ENCODE data around the gene ZNF697. TPM values are rescaled to one million over a fixed set of nuclear protein-coding genes. Genes with fewer than 3 reads are reported as not detected.

The ZNF697 gene
- total and polyA plus RNA-seq, 9 of the 15 experiments (the other 6 are each of a cell fraction or from before 2014, with no cell fraction given) = 2.1 to 13.6 (median 8.3) TPM

- no TSS peak for BruUV-seq (replicated peaks)
- H3K79me2 ChIP-seq (ENCODE audit: control insufficient read depth, insufficient read depth, low read length) = no peaks in the 10 kb centered on the region
- no peaks in the 10 kb centered on the region for H3K4me1 ChIP-seq (replicated peaks in 1 of 2; ENCODE audit: control insufficient read depth in 2 of 2, insufficient read depth in 2 of 2, low read length in 2 of 2)
- in situ Hi-C loops (cut with MboI) = no loop called here
- peaks cover 1% of the 10 kb centered on the region; the same call in 1 of the 2 replicates for H3K9me3 ChIP-seq (replicated peaks; ENCODE audit: control insufficient read depth, insufficient read depth, low read depth, low read length)
- intact Hi-C loops (cut with micrococcal nuclease) = loop anchor here (10.0 kb wide), 1 partner anchor 129 kb away; no protein-coding TSS in a partner anchor
- DNase-seq (ENCODE audit: extremely low read depth in 1 of 4, low spot score in 3 of 4) (no peak), ATAC-seq (no peak), FAIRE-seq (no peak)
- H3K36me3 ChIP-seq (ENCODE audit: control insufficient read depth, insufficient read depth, low read length) = no peaks in the 10 kb centered on the region
- H3K9ac ChIP-seq (ENCODE audit: insufficient read depth in 1 of 2, low read depth in 2 of 2, low read length in 2 of 2) = no peak overlapping the region
- no peak overlapping the region for H2AFZ ChIP-seq (ENCODE audit: low read depth, low read length)
- H3K27me3 ChIP-seq (ENCODE audit: control insufficient read depth in 2 of 2, insufficient read depth in 2 of 2, low read length in 2 of 2) = peaks cover 5 to 16% of the 10 kb centered on the region in 2 experiments; a peak in 3 of 5 replicates
- CTCF ChIA-PET (ENCODE audit: low intra/inter-chr PET ratio) = no interaction called here
- TF ChIP-seq CTCF (IDR thresholded peaks at IDR 0.05 in 2 of 3, conservative IDR thresholded peaks at IDR 0.05 in 1 of 3; ENCODE audit: insufficient read depth in 2 of 3, low read depth in 1 of 3, low read length in 3 of 3) (no peak), ARNT (IDR thresholded peaks at IDR 0.05) (no peak), RBM22 (IDR thresholded peaks at IDR 0.05; ENCODE audit: low read depth, low read length, poor library complexity, severe bottlenecking) (no peak), ZBTB7A (IDR thresholded peaks at IDR 0.05; ENCODE audit: borderline replicate concordance, control insufficient read depth, low read depth, low read length) (no peak), HMG20A (CRISPR knock-in tag; conservative IDR thresholded peaks at IDR 0.05) (no peak), SRF (CRISPR knock-in tag; IDR thresholded peaks at IDR 0.05) (no peak), HNRNPK (IDR thresholded peaks at IDR 0.05; ENCODE audit: low read depth, low read length, poor library complexity, severe bottlenecking) (no peak), HDAC8 (tag; IDR thresholded peaks at IDR 0.05) (no peak), ADNP (tag; IDR thresholded peaks at IDR 0.05) (no peak), BHLHE40 (IDR thresholded peaks at IDR 0.05; ENCODE audit: low read length) (no peak), ZNF398 (CRISPR knock-in tag; IDR thresholded peaks at IDR 0.05) (no peak)
- TF ChIP-seq, protein P1, sequence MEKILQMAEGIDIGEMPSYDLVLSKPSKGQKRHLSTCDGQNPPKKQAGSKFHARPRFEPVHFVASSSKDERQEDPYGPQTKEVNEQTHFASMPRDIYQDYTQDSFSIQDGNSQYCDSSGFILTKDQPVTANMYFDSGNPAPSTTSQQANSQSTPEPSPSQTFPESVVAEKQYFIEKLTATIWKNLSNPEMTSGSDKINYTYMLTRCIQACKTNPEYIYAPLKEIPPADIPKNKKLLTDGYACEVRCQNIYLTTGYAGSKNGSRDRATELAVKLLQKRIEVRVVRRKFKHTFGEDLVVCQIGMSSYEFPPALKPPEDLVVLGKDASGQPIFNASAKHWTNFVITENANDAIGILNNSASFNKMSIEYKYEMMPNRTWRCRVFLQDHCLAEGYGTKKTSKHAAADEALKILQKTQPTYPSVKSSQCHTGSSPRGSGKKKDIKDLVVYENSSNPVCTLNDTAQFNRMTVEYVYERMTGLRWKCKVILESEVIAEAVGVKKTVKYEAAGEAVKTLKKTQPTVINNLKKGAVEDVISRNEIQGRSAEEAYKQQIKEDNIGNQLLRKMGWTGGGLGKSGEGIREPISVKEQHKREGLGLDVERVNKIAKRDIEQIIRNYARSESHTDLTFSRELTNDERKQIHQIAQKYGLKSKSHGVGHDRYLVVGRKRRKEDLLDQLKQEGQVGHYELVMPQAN (IDR thresholded peaks at IDR 0.05; ENCODE audit: borderline replicate concordance) = no peak
- WGBS (ENCODE audit: insufficient coverage, low coverage, missing lambda C conversion rate) = 0% methylated on average over 6 of the region's 6 CpGs
- H4K20me1 ChIP-seq (replicated peaks; ENCODE audit: control insufficient read depth, insufficient read depth, low read length) = no peaks in the 10 kb centered on the region
- no peak overlapping the region for H3K27ac ChIP-seq (ENCODE audit: extremely low read depth, low read depth, low read length)
- H3K9me1 ChIP-seq (ENCODE audit: control insufficient read depth, insufficient read depth, low read length) = no peaks in the 10 kb centered on the region
- POLR2A ChIA-PET = no interaction called here
- H3K4me3 ChIP-seq = no peak overlapping the region
- no peak overlapping the region for H3K4me2 ChIP-seq (ENCODE audit: insufficient read depth, low read length)
Observed at GRCh38 chr1:119603695-119604094, 44.4 kb downstream of the ZNF697 start.
